Ramos (cell line): Measurements from ENCODE around the gene HPS6.

ENCODE experiments used
- in situ Hi-C: fragments of 300-500 bp; cut with MboI; formaldehyde crosslinking; loops from one replicate; pipeline ENCODE4 v1.14.3; 2022; ENCODE audit warnings: low sequenced_read_pairs; ENCODE audit not compliant: unreplicated experiment

The HPS6 gene

GRCh38 chr10:102067091-102067916, 2.2 kb downstream of the HPS6 start:
- in situ Hi-C loops = no loop called here

GRCh38 chr10:102068216-102068615, 3.1 kb downstream of the HPS6 start:
- in situ Hi-C loops = no loop called here

GRCh38 chr10:102069071-102069470, 3.9 kb downstream of the HPS6 start:
- in situ Hi-C loops = no loop called here

GRCh38 chr10:102072673-102073527, 7.8 kb downstream of the HPS6 start:
- in situ Hi-C loops = no loop called here

- in situ Hi-C loops = no loop called here
Observed at GRCh38 chr10:102083541-102083940, 18.4 kb downstream of the HPS6 start.

DNA sequence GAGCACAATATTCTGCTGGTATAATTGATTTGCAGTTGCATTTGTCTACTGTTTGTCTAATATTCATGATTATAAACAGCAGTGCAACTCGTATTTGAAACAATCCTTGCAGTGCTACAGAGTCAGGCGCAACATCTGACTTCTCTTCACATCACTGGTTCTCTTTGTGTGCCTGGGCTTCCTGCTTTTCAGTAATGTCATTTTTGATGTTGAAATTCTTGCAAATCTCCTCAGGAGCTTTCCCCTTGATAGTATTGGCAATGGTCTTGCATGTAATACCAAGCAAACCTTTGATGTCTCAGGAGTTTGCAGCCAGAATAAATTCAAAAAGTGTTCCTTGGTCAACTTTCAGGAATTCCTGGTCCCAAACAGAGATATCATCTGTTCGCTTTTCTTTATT, 20.2 kb downstream of the HPS6 start:
- in situ Hi-C loops = no loop called here

DNA sequence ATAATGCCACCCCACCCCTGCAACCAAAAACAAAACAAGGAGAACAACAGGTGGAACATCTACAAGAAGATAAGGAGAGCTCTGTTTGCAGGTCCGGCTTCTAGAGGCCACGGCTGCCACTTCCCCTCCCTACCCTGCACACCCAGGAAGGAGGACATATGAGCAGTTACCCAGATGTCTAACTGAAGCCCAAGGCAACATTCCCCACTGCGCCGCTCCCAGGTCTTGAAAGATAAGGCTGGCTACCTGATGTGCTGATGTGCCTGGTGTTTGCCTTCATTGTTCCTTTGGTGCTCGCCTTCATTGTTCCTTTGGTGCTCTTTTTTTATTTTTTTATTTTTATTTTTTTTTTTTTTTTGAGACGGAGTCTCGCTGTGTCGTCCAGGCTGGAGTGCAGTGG, 21.0 kb downstream of the HPS6 start:
- in situ Hi-C loops = no loop called here

DNA sequence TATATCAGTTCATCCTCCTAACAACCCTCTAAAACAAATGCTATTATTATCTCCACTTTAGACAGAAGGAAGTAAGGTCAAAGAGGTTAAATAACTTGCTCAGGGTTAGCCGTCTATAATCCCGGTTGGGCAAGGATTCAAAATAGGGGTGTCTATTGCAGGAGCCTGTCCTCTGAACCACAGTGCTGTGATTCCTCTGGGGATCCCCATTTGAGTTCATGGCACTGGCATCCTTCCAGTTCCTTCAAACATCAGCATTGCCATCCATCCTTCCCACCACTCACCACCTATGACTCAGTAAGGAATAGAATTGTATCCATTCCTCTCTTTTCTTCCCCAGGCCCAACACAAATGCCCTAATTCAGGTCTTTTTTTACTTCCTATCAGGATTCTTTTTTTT, 25.6 kb downstream of the HPS6 start:
- in situ Hi-C loops = no loop called here

DNA sequence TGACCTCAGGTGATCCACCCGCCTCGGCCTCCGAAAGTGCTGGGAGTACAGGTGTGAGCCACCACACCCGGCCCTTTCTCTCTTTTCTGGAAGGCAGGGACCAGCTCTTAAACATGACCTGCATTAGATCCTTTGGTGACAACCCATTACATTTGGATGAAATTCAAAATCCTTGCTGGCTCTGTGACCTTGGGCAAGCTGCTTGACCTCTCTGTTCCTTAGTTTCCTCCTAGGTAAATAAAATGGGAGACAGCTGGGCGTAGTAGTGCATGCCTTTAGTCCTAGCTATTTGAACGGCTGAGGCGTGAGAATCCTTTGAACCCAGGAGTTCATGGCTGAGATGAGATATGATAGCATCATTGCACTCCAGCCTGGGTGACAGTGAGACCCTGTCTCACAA, 31.3 kb downstream of the HPS6 start:
- in situ Hi-C loops = no loop called here

- in situ Hi-C loops = no loop called here
Observed at GRCh38 chr10:102101152-102101551, 36.0 kb downstream of the HPS6 start.

DNA sequence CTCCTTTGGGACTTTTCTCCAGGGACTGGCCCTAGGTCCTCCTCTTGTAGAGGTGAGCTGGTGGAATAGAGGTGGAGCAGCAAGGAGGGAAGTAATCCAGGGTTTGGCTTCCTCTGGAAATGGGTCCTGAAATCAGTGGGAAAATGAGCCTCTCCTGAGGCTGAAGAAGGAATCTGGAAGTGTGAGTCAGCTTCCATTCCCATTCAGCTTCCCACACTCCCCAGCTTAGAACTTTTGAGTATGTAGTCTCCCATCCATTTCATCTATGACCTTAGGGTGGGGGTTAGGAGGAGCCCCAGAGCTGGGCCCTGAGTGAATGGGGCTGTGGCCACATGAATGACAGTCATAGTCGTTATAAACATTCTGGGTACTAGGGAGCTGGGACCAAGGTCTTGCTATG, 37.3 kb downstream of the HPS6 start:
- in situ Hi-C loops = no loop called here

- in situ Hi-C loops = no loop called here
Observed at GRCh38 chr10:102106998-102107397, 41.8 kb downstream of the HPS6 start.

- in situ Hi-C loops = no loop called here
Observed at GRCh38 chr10:102109166-102110116, 44.3 kb downstream of the HPS6 start.

DNA sequence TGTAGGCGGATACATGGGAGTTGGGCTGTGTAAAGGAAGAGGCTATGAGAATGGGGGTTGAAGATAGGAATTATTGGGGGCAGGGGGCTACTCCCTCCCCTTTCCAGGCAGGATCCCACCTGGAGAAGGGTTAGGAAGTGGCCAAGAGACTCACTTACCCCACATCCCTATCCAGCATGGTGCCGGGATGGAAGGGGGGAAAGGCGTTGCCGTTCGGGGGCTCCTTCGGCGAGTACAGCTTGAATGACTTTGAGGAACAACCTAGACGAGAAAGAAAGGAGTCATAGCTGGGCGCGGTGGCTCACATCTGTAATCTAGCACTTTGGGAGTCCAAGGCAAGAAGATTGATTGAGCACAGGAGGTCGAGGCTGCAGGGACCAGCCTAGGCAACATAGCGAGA, 46.1 kb downstream of the HPS6 start:
- in situ Hi-C loops = no loop called here

- in situ Hi-C loops = no loop called here
Observed at GRCh38 chr10:102112210-102112817, 47.2 kb downstream of the HPS6 start.

GRCh38 chr10:102113261-102113955, 48.3 kb downstream of the HPS6 start:
- in situ Hi-C loops = no loop called here

DNA sequence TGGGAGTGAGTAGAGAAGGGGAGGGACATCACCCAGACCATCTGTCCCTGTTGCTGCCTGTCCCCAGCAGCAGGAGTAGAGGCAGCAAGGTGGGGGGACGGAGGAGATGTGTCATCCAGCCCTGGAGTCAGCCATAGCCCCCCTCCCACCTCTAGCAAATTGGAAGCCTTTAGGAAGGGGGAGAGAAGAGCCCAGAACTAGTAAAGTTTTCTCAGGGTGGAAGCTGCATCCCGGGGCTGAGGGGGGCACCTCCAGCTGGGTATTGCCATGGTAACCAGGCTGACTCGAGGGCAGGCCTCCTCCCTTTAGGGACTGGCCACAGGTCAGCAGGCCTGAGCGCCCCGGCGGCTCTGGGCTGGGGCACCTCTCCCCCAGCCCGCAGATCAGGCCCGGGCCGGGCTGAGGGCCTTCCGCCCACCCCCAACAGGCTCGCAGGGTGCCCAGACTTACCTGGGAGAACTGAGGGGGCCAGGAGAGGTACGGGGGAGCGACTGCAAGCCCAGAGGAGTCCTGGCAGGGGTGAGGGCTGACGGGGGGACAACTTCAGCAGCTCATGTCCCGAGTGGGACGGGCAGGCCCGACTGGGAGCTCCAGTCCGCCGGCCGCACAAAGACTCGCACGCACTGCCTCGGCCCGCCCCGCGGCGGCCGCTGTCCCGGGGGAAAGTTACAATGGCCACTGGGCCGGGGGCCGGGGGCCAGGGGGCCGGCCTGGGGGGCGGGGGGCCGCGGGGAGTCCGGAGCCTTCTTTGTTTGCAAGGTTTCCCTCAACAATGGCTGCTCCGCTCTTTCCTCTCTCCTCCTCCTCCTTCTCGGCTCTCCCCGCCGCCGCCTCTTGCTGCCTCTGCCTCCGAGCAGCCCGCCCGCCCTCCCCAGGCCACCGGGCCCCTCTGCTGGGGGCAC, 49.1 kb downstream of the HPS6 start:
- in situ Hi-C loops = no loop called here

- in situ Hi-C loops = no loop called here
Observed at GRCh38 chr10:102114861-102115618, 49.9 kb downstream of the HPS6 start.
